Measurements from ENCODE around the gene ZBTB7C.

Gene ZBTB7C

GRCh38 chr18:47990981-47991380 lies 418.2 kb downstream of the ZBTB7C start:
- DNase-seq (ENCODE audit: low read depth) = no peak

GRCh38 chr18:47987388-47987699 lies 421.8 kb downstream of the ZBTB7C start:
- DNase-seq (ENCODE audit: low read depth) = no peak

- DNase-seq (ENCODE audit: low read depth) = no peak
Observed at GRCh38 chr18:47986620-47987387, 422.4 kb downstream of the ZBTB7C start.

- no peak for DNase-seq (ENCODE audit: low read depth)
Observed at GRCh38 chr18:47985866-47986265, 423.3 kb downstream of the ZBTB7C start.

GRCh38 chr18:47984991-47985390 lies 424.2 kb downstream of the ZBTB7C start:
- no peak for DNase-seq (ENCODE audit: low read depth)

GRCh38 chr18:47983946-47984345 lies 425.2 kb downstream of the ZBTB7C start:
- no peak for DNase-seq (ENCODE audit: low read depth)

- no peak for DNase-seq (ENCODE audit: low read depth)
Observed at GRCh38 chr18:47983055-47983454, 426.1 kb downstream of the ZBTB7C start.

- no peak for DNase-seq (ENCODE audit: low read depth)
Observed at GRCh38 chr18:47981830-47982229, 427.4 kb downstream of the ZBTB7C start.

GRCh38 chr18:47981320-47981719 lies 427.9 kb downstream of the ZBTB7C start:
- DNase-seq (ENCODE audit: low read depth) = no peak

GRCh38 chr18:47979611-47980200 lies 429.5 kb downstream of the ZBTB7C start:
- no peak for DNase-seq (ENCODE audit: low read depth)

- no peak for DNase-seq (ENCODE audit: low read depth)
Observed at GRCh38 chr18:47978603-47979002, 430.6 kb downstream of the ZBTB7C start.

GRCh38 chr18:47978141-47978540 lies 431.0 kb downstream of the ZBTB7C start:
- no peak for DNase-seq (ENCODE audit: low read depth)

All from amniotic epithelial cell (primary cell).